Panc1 (cell line): Measurements from ENCODE around the gene GABRQ. TPM values are rescaled to one million over a fixed set of nuclear protein-coding genes. Genes with fewer than 3 reads are reported as not detected.

Experiments
- ATAC-seq: fragments of 200-7000 bp; cut with Tn5 transposase; 2 replicates; pipeline ENCODE4 v1.9.1; 2020; ENCODE audit warnings: mild to moderate bottlenecking, moderate library complexity
- BruUV-seq: library from RNA; stranded (reverse); fragments of 400-500 nt; replicated peaks from 2 replicates; lab custom pipeline; 2021; lab: Mats Ljungman, UMichigan
- CTCF ChIA-PET: fragments of 300-600 bp; sonication (Branson Sonifier 250); formaldehyde crosslinking; loops from one replicate; lab custom pipeline; 2022; ENCODE audit warnings: antibody characterized with exemption; lab: Charles Lee
- POLR2A ChIA-PET: fragments of 300-600 bp; sonication (Branson Sonifier 250); formaldehyde crosslinking; loops from one replicate; lab custom pipeline; 2022; ENCODE audit warnings: antibody characterized with exemption; lab: Charles Lee
- DNase-seq: peaks from one replicate; pipeline ENCODE4 v3.0.0-alpha.2; 2010; ENCODE audit warnings: low read depth, low spot score
- H3K27ac ChIP-seq: 2 replicates; pipeline ENCODE4 v1.5.1; 2011; ENCODE audit warnings: mild to moderate bottlenecking, low read length, inconsistent platforms
- H3K27me3 ChIP-seq: fragments of 200-500 bp; sonication (Bioruptor generic); 2 replicates; pipeline ENCODE4 v1.6.0; 2014; ENCODE audit warnings: low read length, inconsistent platforms; ENCODE audit not compliant: control insufficient read depth, insufficient read depth
- H3K36me3 ChIP-seq: fragments of 200-500 bp; sonication (Bioruptor generic); 2 replicates; pipeline ENCODE4 v1.5.1; 2014; ENCODE audit warnings: inconsistent platforms, mild to moderate bottlenecking, low read length, moderate library complexity; ENCODE audit not compliant: control insufficient read depth, insufficient read depth
- H3K4me1 ChIP-seq: 2 replicates; pipeline ENCODE4 v1.5.1; 2011; ENCODE audit warnings: inconsistent platforms, mild to moderate bottlenecking, low read length, moderate library complexity; ENCODE audit not compliant: control insufficient read depth, insufficient read depth
- H3K4me3 ChIP-seq, 2 experiments: 2 replicates each; pipeline ENCODE4 v1.5.1; 2011 to 2012; ENCODE audit warnings: low read depth in 2 of 2, low read length in 2 of 2, mild to moderate bottlenecking in 2 of 2, inconsistent platforms in 1 of 2, moderate library complexity in 1 of 2
- H3K9me3 ChIP-seq: fragments of 200-500 bp; sonication (Bioruptor generic); 2 replicates; pipeline ENCODE4 v1.5.1; 2014; ENCODE audit warnings: low read depth, mild to moderate bottlenecking, inconsistent platforms, low read length, moderate library complexity; ENCODE audit not compliant: control insufficient read depth, insufficient read depth
- POLR2AphosphoS5 ChIP-seq: IDR thresholded peaks from 2 replicates; pipeline ENCODE4 v1.6.1; 2012; ENCODE audit warnings: mild to moderate bottlenecking, low read depth, low read length, moderate library complexity
- SIN3A ChIP-seq: IDR thresholded peaks from 2 replicates; pipeline ENCODE4 v1.6.1; 2012; ENCODE audit warnings: low read depth, mild to moderate bottlenecking, low read length, moderate library complexity, borderline replicate concordance; ENCODE audit not compliant: insufficient read depth
- TCF7L2 ChIP-seq: IDR thresholded peaks from 2 replicates; pipeline ENCODE4 v1.6.1; 2011; ENCODE audit warnings: mild to moderate bottlenecking, low read depth, low read length, inconsistent platforms
- in situ Hi-C: cut with HindIII; loops from 2 replicates; pipeline ENCODE4 v1.10.0; 2016; ENCODE audit warnings: low sequenced_read_pairs, low pct_unique_long_range_greater_than_20kb
- intact Hi-C: fragments of 100-400 bp; cut with micrococcal nuclease; formaldehyde crosslinking; loops from one replicate; pipeline ENCODE4 v1.10.0; 2022; ENCODE audit not compliant: unreplicated experiment
- total RNA-seq: library from RNA; stranded (reverse); gene quantifications from one replicate; pipeline ENCODE4 v1.2.1, GENCODE V29; 2021; ENCODE audit not compliant: unreplicated experiment
- TF ChIP-seq, protein P1 (sequence below), 2 experiments: IDR thresholded peaks; 2 replicates each; pipeline ENCODE4 v1.6.1; 2011 to 2012; ENCODE audit warnings: low read depth in 2 of 2, control low read depth in 1 of 2, low read length in 1 of 2, mild to moderate bottlenecking in 1 of 2, moderate library complexity in 1 of 2; ENCODE audit not compliant: insufficient read depth in 1 of 2
- TF ChIP-seq, protein P2 (sequence below): fragments of 450-650 bp; IDR thresholded peaks from 2 replicates; pipeline ENCODE4 v1.5.1; 2017; ENCODE audit warnings: mild to moderate bottlenecking

Gene GABRQ
- total RNA-seq, 1 experiment from 2014 or later = 0.03 TPM

DNA sequence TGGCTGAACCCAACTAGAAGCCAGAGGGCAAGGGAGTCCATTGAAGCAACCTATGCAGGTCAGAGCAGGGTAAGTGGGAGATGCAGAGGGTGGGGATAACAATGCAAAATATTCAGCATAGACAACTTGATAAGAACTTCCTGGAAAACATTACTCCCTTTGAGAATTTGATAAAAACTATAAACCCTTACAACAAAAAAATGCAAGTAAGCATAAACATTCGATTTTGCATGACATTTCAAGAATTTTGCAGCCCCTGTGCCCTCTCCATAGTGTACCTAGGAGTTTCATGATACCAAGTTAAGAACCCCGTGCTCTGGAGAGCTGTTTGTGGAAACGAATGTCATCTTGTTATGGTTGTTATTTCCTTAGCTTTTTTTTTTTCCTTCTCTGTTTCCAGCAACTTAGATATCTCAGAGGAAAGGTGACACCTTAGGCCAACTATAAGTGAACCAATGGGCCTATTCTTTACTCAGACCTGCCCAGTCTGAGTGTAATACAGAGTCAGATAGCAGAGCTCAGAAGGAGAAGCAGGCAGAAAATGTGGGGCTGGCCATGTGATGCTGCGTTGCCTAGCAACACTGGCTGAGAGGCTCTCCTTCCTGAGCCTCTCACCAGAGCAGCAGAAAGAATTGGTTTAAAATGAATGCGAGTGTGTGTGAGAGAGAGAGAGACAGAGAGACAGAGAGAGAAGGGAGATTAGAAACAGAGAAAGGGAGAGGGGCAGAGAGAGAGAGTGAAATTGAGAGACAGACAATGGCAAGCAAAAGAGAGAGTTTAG lies 36.7 kb upstream of the GABRQ start:
- intact Hi-C loops (no loop called here), in situ Hi-C loops (no loop called here)
- TF ChIP-seq, protein P1, sequence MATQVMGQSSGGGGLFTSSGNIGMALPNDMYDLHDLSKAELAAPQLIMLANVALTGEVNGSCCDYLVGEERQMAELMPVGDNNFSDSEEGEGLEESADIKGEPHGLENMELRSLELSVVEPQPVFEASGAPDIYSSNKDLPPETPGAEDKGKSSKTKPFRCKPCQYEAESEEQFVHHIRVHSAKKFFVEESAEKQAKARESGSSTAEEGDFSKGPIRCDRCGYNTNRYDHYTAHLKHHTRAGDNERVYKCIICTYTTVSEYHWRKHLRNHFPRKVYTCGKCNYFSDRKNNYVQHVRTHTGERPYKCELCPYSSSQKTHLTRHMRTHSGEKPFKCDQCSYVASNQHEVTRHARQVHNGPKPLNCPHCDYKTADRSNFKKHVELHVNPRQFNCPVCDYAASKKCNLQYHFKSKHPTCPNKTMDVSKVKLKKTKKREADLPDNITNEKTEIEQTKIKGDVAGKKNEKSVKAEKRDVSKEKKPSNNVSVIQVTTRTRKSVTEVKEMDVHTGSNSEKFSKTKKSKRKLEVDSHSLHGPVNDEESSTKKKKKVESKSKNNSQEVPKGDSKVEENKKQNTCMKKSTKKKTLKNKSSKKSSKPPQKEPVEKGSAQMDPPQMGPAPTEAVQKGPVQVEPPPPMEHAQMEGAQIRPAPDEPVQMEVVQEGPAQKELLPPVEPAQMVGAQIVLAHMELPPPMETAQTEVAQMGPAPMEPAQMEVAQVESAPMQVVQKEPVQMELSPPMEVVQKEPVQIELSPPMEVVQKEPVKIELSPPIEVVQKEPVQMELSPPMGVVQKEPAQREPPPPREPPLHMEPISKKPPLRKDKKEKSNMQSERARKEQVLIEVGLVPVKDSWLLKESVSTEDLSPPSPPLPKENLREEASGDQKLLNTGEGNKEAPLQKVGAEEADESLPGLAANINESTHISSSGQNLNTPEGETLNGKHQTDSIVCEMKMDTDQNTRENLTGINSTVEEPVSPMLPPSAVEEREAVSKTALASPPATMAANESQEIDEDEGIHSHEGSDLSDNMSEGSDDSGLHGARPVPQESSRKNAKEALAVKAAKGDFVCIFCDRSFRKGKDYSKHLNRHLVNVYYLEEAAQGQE (IDR thresholded peaks at IDR 0.05; ENCODE audit: insufficient read depth in 1 of 2, low read depth in 2 of 2, low read length in 1 of 2) = no peak
- no peak for TF ChIP-seq POLR2AphosphoS5
- no peak for TF ChIP-seq SIN3A
- TF ChIP-seq, protein P2, sequence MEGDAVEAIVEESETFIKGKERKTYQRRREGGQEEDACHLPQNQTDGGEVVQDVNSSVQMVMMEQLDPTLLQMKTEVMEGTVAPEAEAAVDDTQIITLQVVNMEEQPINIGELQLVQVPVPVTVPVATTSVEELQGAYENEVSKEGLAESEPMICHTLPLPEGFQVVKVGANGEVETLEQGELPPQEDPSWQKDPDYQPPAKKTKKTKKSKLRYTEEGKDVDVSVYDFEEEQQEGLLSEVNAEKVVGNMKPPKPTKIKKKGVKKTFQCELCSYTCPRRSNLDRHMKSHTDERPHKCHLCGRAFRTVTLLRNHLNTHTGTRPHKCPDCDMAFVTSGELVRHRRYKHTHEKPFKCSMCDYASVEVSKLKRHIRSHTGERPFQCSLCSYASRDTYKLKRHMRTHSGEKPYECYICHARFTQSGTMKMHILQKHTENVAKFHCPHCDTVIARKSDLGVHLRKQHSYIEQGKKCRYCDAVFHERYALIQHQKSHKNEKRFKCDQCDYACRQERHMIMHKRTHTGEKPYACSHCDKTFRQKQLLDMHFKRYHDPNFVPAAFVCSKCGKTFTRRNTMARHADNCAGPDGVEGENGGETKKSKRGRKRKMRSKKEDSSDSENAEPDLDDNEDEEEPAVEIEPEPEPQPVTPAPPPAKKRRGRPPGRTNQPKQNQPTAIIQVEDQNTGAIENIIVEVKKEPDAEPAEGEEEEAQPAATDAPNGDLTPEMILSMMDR = no peak
- no peak for TF ChIP-seq TCF7L2
- ChIA-PET CTCF (interaction anchor here (0.6 kb wide), 1 partner anchor 150 kb away, joined by 7 read pairs; the partner anchor contains the start of gene GABRA3), POLR2A (no interaction called here)
- Histone ChIP-seq H3K9me3 (no peaks in the 10 kb centered on the region), H3K4me3 (no peak overlapping the region), H3K36me3 (no peaks in the 10 kb centered on the region), H3K4me1 (no peaks in the 10 kb centered on the region), H3K27me3 (no peaks in the 10 kb centered on the region; the same call in 1 of the 2 replicates), H3K27ac (no peak overlapping the region)
- no peak for ATAC-seq
- no peak for DNase-seq
- BruUV-seq = no TSS peak

DNA sequence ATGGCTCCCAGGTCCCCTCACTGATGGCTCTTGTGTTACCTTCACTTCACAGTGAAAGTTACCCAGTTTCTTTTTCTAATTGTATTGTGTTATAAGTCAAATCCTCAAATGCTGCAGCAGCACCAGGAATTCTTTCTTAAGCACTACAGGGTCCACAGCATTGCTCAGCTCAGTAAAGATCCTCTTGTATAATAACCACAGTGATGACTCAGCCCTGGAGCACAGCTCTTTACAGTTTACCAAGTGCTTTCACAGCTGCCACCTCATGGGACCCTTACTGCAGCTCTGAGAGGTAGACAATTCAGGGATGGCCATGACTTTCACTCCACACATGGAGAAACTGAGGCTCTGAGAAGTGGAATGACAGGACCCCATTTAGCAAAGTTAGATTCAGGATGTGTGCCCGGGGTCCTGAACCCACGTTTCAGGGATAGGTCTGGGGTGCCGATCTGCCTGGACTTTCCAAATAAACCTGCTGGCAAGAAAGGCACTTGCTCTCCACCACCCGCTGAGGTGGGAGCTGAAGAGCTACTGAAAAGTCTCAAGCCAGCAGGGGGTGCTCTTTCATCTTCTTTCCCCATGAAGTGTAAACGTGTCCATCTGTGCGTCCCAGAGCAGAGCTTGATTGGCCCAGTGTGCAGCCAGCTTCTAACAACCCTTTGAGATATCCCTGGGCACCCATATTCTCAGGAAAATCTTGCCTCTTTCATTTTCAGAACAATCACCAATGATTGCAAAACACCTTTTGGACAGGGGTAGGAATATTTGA lies 35.7 kb upstream of the GABRQ start:
- Histone ChIP-seq H3K27ac (no peak overlapping the region), H3K27me3 (no peaks in the 10 kb centered on the region; the same call in 1 of the 2 replicates), H3K4me3 (no peak overlapping the region), H3K4me1 (no peaks in the 10 kb centered on the region), H3K9me3 (no peaks in the 10 kb centered on the region), H3K36me3 (no peaks in the 10 kb centered on the region)
- DNase-seq = no peak
- no peak; the same call in 1 of the 2 replicates for ATAC-seq
- POLR2A ChIA-PET = no interaction called here
- no TSS peak for BruUV-seq
- intact Hi-C loops = no loop called here
- in situ Hi-C loops = no loop called here
- no peak for TF ChIP-seq POLR2AphosphoS5
- TF ChIP-seq, protein P2 = peak; percentile 34
- CTCF ChIA-PET = no interaction called here
